GM19328 (cell line): ENCODE data around the gene NFYA.

Experiments used
- ATAC-seq: cut with Tn5 transposase; IDR thresholded peaks from one replicate; pipeline ENCODE4 v1.9.1; 2021; ENCODE audit warnings: mild to moderate bottlenecking, moderate library complexity; ENCODE audit not compliant: unreplicated experiment

The NFYA gene

DNA sequence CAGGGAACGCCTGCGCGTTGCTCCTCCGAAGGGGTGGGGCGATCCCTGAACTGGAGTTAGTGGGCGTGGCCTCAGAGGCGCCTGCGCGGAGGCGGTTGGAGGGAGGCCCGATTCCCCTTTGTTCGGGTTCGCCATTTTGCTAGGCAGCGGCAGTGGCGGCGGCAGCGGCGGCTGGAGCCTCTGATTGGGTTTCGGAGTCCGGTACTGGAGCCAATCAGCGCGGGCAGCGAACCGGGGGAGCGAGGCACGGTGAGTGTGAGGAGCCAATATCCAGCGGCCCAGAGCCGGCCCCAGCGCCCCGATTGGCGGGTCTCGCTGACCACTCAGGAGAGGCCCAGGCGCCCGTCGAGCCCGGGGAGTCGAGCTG is at the start of gene NFYA:
Gene NFYA (plus strand): TSS at position 139 of the 367 bp plus-strand sequence. CDS start 6,116 bp downstream, outside the sequence.
- ATAC-seq, result peak; percentile 59

DNA sequence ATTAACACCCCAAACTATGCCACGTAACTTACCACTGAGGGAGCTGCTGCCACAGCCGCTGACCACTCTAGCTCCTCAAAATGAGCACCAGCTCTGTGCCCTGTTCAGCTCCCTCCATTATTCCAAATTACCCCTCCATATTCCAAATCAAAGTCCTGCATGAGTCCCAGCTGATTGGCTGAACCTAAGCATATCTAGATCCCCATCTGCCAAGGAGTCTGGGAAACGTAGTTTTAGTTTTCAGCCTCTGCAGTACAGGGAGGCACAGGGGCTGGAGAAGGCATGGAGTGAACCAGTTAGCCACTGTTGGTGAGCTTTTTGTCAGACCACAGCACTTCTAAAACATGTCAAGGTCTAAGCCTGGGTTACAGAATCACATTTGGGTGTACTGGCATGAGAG is 49.7 kb upstream of the NFYA start:
- no peak for ATAC-seq

DNA sequence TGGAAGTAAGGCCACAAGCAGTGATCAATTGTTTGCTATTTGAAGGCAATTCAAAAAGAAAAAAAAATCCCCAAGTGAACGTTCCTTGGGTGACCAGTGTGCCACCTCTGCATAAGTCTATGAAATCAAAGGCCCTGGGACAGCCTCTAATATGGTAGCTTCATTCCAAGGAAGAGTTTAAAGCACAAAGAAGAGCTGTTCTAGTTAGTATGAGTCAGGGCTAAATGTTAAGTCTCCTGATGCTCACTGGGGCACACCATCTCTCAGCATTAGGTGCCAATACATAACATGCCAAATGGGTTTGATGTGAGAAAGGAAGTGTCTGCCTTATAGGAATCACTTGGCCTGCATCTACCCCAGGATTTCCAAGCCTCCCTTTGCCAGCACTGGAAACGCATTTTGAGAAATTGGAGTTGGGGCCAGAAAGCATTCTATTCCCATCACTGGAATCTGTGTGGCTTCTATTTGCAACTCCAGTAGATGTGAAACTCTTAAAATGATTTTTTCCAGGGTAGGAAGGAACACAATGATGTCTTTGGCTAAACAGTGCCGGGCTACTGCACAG is 46.7 kb upstream of the NFYA start:
- ATAC-seq, result no peak

DNA sequence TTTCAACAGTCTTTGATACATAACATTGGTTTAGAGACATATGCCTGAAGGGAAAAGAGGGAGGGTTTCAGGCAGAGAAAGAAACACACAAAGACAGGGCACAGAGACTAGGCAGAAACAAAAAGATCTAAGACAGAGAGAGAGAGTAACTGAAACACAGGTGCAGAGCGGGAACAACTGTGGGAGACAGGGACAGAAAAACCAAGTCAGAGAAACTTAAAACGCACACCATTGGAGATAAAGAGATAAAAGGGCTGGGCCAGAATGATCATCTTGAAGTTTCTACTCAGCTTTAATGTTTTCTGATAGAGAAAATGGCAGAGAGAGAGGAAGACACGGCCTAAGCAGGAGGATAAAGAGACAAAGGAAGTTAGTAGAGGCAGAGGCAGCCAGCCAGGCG is 45.5 kb upstream of the NFYA start:
- ATAC-seq, result no peak

DNA sequence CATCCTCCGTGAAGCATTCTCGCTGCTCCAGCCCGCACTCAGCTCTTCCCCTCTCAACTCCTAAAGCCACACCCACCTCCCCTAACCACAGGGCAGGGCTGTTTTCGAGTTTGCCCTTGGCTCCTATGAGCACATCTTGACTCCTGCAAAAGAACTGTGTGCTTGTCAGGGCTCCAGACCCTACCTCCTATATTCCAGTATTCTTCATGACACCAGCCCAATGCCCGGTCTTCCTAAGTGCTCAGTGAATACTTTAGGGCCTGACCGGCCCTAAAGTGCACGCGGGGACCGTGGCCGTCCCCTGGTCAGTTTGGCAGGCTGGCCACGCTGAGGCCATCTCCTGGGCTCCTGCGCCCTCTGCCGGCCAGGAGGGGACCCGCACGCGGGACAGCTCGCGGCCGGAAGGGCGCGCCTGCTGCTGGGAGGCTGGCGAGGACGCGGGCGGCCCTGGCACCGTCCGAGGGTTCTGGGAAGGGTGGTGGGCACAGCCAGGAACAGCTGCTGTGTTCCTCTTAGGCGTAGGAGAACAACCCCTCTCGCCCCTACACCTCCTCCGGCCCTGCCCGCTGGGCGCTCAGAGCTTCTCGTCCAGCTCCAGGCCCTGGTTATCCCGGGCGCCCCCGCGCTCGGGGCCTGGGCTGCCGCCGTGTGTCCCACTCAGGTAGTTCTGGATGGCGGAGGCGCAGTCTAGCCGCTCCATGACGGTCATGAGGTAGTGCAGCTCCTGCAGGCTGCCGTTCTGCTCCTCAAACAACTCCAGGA is 44.8 kb upstream of the NFYA start:
- peak; percentile 60 for ATAC-seq

DNA sequence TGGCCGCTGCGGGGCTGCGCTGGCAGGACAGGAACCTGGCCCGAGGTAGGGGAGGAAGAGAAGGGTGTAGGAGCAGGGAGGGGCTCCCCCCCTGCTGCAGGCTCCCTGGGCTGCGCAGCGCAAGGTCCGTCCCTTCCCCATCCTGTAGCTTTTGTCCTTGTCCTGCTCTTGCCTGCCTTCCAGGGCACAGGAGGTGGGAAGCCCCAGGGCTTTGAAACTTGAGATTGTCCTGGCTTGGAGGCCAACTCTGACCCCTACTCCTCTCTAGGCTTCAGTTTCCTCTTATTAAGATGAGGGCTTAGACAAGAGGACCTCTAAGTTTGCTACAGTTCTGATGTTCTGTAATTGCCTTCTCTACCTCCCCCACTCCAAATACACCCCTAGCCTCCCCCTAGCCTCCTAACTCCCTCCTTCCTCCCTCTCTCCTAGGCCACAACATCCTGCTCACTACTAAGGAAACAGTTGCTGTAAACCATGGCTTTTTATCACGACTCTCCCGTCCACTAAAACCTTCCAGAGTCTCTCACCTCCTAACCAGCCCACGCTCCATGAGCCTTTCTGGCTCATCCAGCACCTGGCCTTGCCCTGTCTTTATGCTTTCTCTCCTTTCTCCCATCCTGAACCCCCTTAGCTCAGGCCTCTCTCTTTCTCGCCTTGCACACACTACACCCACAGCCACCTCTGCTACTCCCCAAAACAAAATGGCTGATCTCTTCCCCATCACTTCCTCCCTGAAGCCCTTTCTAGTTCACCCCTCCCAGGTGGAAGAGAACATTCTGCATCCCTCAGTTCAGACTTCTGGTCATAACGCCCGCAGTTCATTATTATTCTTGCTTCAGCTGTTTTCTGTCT is 44.0 kb upstream of the NFYA start:
- peak; percentile 22 for ATAC-seq

DNA sequence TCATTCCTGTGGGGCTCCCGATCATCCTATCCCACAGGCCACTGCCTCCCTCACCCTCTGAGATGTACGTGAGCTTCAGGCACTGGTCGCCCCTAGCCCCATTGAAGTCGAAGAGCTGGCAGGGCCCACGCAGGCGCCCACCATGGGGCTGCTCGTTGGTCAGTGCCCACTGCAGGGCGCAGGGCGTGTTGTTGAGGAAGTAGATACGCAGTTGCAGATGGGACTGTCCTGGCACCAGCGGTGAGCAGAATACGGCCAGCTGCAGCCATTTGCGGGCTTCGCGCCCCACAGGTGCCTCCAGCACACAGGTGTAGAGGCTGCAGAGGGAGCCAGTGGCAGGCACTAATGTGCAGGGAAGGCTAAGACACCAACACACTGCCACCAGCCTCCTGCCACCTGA is 39.9 kb upstream of the NFYA start:
- no peak for ATAC-seq

DNA sequence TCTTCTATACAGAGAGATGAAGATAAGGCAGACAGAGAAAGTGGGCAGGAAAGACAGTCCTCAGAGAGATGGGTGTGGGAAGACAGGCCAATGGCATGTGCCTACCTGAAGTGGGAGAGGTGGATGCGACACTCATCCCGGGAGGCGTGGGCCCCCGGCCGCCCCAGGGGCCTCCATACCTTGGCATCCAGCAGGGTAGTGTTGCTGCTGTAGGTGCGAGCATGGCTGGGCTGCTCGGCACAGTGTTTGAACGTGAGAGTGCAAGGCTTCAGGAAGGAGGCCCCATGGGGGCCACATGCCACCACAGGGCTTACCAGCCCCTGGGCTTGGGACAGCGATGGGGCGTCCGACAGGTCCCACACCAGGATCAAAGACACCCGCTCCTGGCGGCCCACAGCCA is 39.0 kb upstream of the NFYA start:
- no peak for ATAC-seq

DNA sequence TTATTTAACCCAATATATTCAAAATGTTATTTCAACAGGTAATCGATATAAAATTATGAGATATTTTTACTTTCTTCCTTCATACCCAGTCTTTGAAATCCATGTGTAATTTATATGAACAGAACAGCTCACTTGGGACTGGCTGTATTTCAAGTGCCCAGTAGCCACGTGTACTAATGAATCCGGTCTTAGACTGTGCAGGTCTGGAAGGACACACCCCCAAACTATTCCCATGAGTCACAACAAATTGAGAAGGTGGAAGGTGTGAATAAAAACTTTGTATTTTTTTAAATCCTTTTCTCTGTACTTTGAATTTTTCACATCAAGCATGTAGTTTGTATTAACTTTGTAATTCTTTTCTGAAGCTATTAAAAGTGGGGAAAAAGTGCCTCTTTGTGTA is 36.6 kb upstream of the NFYA start:
- ATAC-seq, result no peak

DNA sequence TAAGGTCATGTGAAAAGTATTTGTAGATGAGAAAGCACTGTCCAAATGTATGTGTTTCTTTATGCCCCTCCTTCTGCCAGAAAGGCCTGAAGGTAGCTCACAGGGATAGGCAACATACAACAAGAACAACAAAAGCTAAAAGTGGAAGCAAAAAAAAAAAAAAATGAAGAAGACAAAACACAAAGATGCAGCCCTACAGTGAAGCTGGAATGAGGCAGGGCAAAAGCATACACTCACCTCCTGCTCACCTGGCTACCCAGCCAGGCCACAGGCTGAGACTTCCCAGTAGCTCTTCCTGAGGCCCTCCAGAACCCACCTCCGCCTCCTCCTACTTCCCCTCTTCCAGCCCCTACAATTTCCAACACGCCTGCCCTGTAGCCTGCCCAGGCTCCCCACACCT is 36.2 kb upstream of the NFYA start:
- ATAC-seq, result no peak

DNA sequence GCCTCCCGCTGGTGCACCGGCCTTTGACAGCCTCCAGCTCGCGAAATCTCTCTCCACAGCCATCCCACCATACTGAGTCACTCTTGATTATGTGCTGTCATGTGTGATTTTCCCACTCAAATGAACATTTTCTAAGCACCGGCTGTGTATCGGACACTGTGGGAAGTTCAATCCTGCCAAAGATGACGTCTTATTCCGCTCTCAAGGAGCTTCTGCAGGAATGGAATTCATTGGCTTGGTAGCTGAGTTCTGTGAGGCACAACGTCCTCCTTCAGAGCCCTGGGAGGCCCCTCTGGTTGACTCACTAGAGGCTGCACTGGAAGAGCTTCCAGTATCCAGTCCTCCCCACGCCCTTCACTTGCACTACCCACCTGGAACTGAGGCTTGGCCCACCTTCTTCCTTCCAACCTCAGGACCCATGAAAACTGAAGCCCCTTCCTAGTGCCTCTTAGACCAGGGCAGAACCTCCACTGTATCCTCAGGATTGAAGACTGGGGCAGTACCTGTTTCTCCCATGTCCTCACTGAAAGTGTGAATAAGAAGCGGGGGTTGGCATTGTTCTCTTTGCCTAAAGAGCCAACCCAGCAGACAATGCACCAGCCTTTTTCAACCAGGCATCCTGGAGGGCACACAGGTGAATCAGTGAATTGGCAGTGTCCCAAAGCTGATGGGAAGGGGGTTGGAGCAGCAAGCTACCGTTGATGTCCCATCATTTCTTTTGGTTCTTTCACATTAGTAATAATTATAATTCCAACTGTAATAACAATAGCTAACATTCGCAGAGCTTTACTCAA is 35.5 kb upstream of the NFYA start:
- ATAC-seq, result no peak

DNA sequence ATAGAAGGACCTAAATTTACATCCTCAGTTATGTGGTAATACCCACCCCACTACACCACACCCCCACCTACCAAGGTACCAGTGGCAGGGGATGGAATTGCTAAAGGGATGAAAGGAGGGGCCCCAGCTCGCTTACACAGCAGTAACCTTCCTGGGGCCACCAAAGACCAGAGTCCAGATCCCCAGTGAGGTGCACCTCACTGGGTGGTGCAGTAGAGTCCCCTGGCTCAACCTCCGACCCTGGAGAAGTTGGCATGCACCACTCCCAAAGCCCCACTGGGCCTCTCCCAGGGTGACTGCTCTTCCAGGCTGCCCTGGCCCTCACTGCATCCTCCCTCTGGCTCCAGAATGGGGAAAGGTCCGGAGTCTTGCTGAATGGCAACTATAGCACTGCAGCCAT is 34.6 kb upstream of the NFYA start:
- ATAC-seq, result no peak

DNA sequence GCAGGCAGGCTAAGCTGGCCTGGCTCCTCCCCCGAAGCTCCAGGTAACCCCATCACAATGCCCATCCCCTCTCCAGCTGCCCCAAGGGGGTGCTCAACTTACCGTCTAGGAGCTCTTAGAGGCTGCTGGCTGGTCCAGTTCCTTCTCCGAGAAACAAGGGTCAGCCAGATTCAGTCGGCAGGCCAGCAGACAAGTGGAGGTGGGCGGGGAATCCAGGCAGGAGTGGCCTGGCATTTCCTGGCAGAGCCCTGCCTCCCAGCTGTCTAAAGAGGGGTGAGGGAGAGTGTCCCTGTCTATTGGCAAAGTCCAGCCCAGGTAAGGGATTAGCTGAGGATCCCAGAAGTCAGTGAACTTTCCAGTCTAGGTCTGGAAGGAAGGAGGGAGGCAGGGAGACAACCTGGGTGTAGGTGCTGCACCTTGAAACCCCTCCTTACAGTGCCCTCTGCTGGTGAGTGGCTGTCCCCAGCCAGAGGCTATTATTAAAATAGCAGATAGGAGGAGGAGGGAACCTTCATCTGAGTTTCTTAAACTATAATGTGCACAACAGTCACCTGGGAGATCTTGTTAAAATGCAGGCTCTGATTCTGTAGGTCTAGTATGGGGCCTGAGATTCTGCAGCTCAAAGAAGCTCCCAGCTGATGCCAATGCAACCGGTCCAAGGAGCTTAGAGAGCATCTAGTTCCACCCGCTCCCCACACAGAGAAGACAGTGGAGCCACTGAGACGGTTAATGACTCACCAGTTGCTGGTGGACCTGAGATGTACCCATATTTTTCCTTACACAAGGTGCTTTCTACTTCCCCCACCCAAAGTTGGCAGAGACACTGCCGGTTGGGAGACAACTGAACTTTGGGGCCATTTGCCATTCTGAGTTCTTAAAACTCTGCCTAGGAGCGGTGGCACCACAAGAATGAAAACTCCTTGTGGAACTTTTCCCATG is 33.4 kb upstream of the NFYA start, which contains the start of gene UNC5CL:
Gene UNC5CL (minus strand): TSS at position 162 of the 939 bp plus-strand sequence. CDS start 4,147 bp downstream, outside the sequence.
- ATAC-seq, result no peak

DNA sequence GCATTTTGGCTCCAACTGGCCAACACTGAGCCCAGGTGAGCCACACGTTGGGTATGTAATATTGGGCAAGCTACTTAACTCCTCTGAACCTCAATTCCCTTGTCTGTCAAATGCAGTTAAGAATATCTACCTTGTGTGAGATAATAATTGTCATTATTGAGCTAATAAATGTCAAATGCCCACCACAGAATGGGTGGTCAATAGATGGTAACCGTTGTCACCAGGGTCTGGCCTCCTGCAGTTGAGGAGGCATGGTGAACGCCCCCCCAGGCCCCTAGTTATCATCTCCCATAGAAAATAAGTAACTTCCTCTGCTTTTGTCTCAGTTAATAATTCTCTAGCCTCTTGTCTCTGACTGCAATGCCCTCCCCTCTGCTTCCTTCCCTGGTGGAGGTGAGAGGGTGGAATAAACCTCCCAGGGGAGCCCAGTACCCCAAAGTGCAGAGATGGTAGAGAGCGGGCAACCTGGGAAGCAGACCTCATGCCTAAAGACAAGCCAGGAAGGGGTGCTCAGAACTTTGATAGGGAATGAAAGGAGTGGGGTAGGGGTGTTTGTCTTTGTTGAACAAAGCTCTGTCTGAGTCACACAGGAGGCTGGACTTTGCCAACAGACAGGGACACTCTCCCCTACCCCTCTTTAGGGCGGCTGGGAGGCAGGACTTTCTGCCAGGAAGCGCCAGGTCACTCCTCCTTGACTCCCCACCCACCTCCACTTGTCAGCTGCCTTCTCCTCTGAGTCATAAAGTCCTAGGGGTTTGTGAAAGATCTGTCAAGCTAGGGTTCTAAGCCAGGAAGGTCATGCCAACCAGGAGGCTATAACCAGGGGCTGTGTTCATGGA is 32.5 kb upstream of the NFYA start:
- ATAC-seq, result no peak

DNA sequence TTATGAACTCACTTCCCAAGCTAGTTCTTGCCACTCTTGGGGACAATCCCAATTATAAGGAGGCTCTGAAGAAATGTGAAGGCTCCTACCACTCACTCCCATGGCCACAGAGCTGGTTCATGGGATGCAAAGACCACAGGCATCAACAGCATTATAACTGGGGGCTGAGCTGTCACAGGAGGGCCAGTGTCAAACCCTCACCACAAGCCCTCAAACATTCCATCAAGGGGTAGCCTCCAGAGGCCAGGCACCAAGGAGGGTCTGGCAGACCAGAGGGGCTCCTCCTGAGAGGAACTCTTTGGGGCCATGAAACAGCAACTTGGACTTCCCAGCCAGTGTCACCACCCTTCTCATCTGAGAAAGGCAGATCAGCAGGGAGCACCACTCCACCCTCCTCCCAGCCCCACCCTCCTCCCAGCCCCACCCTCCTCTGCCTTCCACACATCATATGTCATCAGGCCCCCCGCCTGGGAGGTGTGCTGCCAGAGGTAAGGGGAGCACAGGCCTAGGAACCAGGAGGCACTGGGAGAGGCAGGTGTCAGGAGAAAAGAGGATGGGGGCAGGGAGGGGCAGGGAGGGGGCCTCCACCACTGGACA is 31.7 kb upstream of the NFYA start:
- no peak for ATAC-seq

DNA sequence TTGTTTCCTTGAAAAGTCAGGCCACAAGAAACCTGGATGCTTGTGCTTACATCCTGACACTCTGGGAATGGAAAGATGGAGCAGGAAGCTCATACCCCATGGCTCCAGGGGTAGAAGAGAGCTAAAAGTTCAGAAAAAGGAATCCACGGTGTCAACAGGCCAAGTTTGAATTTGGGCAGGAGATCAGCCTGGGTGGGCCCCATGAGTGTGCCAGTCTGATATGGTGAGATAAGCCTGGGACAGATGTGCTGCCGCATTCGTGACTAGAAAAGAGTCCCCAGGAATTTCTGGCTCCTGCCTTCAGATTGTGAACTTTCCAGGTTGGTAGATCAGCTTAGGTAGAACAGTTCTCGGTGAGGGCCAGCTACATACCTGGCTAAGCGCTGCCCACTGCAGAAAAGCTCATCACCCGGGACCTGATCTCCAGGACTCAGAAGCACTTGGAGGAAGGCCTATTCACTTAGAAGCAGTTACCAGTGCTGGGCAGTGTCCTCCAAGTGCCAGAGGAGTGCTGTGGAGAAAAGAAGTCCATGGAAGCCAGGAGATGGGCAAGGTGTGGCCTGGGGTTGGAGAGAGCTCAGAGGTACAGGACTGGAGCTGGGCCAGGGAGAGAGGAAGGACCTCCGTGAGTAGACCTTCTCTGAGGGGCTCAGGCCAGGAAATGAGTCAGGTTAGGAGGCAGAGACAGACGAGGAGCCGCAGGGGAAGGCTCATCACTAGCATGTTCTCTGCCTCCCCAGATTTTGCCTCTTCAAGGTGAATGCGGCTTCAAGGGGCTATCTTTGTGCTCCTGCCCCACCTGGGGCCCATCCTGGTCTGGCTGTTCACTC is 30.3 kb upstream of the NFYA start, which contains the start of gene TSPO2:
Gene TSPO2 (plus strand): TSS at position 242 of the 830 bp plus-strand sequence. CDS start 519 bp downstream, at position 761.
- ATAC-seq, result no peak

DNA sequence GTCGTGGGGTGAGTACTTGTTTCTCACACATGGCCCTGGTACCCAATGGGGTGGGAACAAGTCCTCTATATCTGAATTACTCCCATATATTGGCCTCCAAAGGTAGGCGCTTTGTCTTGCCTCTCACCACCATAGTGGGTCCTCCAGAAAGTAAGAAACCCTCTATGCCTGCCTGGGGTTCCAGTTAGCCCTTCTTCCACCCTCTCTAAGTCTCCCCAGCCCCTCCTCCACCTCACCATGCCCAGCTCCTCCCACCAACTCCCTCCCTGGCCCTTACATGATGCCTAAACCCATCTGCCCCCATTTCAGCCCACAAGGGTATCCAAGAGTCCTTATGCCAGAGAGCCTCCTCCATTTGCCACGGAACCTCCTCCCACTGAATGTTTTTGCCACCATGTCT is 29.6 kb upstream of the NFYA start:
- no peak for ATAC-seq

DNA sequence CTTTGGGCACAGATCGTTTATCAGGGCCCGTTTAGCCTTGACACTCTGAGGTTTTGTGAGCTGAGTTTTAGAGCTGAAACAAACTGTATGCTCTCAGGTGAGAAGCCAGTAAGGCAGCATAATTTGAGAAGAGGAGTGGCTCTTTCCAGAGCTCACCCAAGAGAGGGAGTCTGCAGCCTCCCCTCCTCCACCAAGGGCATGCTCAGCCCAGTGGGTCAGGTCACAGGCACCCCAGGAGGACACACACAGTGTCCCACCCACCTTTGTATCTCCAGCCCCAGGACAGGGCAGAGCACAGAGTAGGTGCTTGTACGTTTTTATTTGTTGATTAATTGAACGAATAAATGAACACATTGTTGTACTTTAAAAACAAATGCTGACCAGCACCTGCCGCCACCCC is 27.1 kb upstream of the NFYA start:
- no peak for ATAC-seq
